Breast epithelium (tissue), 4 donors: Measurements from ENCODE around the gene GLO1. TPM values are rescaled to one million over a fixed set of nuclear protein-coding genes. Genes with fewer than 3 reads are reported as not detected.
"Not testable (repeated sequence)": the region's sequence is repeated elsewhere in the genome, so short reads cannot be mapped to it uniquely, and the experiment has no call there.

ENCODE experiments used
- DNase-seq, 2 donors: peaks; one replicate each; pipeline ENCODE4 v3.0.0-alpha.2; 2019; ENCODE audit warnings: low spot score in 2 of 2
- H3K27ac ChIP-seq, 2 donors: fragments of 200-600 bp; sonication (generic) in 1 of 2; one replicate each; pipeline ENCODE4 v1.5.1; 2016 to 2019; ENCODE audit warnings: mild to moderate bottlenecking in 1 of 2
- H3K27me3 ChIP-seq, 2 donors: fragments of 200-600 bp; sonication (generic) in 1 of 2; one replicate each; pipeline versions ENCODE4 v1.5.1 to v1.6.0; 2017 to 2019; ENCODE audit warnings: control low read depth in 1 of 2, mild to moderate bottlenecking in 1 of 2
- H3K36me3 ChIP-seq: fragments of 200-600 bp; one replicate; pipeline ENCODE4 v1.5.1; 2019
- H3K4me1 ChIP-seq, 2 donors: fragments of 200-600 bp; sonication (generic); one replicate each; pipeline ENCODE4 v1.5.1; 2016 to 2019; ENCODE audit warnings: control low read depth in 1 of 2
- H3K4me3 ChIP-seq, 3 donors: fragments of 200-600 bp; sonication (generic); 1 replicate in 2 of 3; 2 replicates in 1 of 3; pipeline ENCODE4 v1.5.1; 2016 to 2019; ENCODE audit warnings: mild to moderate bottlenecking in 3 of 3, moderate library complexity in 2 of 3
- H3K9me3 ChIP-seq, 2 donors: fragments of 200-600 bp; sonication (generic) in 1 of 2; one replicate each; pipeline ENCODE4 v1.5.1; 2016 to 2019; ENCODE audit warnings: control low read depth in 1 of 2
- CTCF ChIP-seq, 3 donors: fragments of 450-650 bp; IDR thresholded peaks; one replicate each; pipeline ENCODE4 v1.5.1; 2016 to 2017; ENCODE audit warnings: antibody characterized with exemption in 3 of 3, mild to moderate bottlenecking in 3 of 3, moderate library complexity in 3 of 3
- POLR2A ChIP-seq: fragments of 450-650 bp; IDR thresholded peaks from one replicate; pipeline ENCODE4 v1.6.1; 2016; ENCODE audit warnings: antibody characterized with exemption, mild to moderate bottlenecking, moderate library complexity
- POLR2AphosphoS5 ChIP-seq, 3 donors: sonication (generic); formaldehyde crosslinking; IDR thresholded peaks; one replicate each; pipeline ENCODE4 v1.6.1; 2017; ENCODE audit warnings: antibody characterized with exemption in 3 of 3
- intact Hi-C: fragments of 100-400 bp; cut with DNase I; formaldehyde crosslinking; loops from one replicate; pipeline ENCODE4 v1.15.1; 2023; ENCODE audit warnings: low total_unique reads
- total RNA-seq, 3 donors: library from RNA; depleted of rRNA; stranded (reverse); fragments of >200 nt; gene quantifications; one replicate each; pipeline ENCODE4 v1.1.0, GENCODE V29; 2016

The GLO1 gene
- total RNA-seq, 3 donors from 2014 or later: 59.0 to 113 (median 79.3) TPM

GRCh38 chr6:38703949-38704590, 1.1 kb upstream of the GLO1 start:
- intact Hi-C loops: no loop called here
- no peak for TF ChIP-seq POLR2A
- no peak for TF ChIP-seq POLR2AphosphoS5 (IDR thresholded peaks at IDR 0.05)
- no peak for TF ChIP-seq CTCF (IDR thresholded peaks at IDR 0.05)
- H3K4me1 ChIP-seq: no peaks in the 10 kb centered on the region
- no peak overlapping the region for H3K27ac ChIP-seq
- H3K4me3 ChIP-seq: no peak overlapping the region
- H3K9me3 ChIP-seq: peaks cover 5 to 12% of the 10 kb centered on the region in 2 donors
- no peak for DNase-seq
- H3K27me3 ChIP-seq: no peaks in the 10 kb centered on the region
- H3K36me3 ChIP-seq: no peaks in the 10 kb centered on the region

- no peak overlapping the region for H3K27ac ChIP-seq
- H3K36me3 ChIP-seq: no peaks in the 10 kb centered on the region
- H3K4me3 ChIP-seq: no peak overlapping the region
- no peak for TF ChIP-seq CTCF (IDR thresholded peaks at IDR 0.05)
- TF ChIP-seq POLR2A: no peak
- no peak for TF ChIP-seq POLR2AphosphoS5 (IDR thresholded peaks at IDR 0.05)
- no peaks in the 10 kb centered on the region for H3K27me3 ChIP-seq
- no peaks in the 10 kb centered on the region for H3K4me1 ChIP-seq
- intact Hi-C loops: no loop called here
- peaks cover 5 to 12% of the 10 kb centered on the region in 2 donors for H3K9me3 ChIP-seq
- DNase-seq: no peak
Measured at GRCh38 chr6:38701551-38701950, 1.4 kb downstream of the GLO1 start.

GRCh38 chr6:38699702-38700101, 3.2 kb downstream of the GLO1 start:
- H3K4me3 ChIP-seq, DNase-seq, H3K36me3 ChIP-seq, intact Hi-C loops, H3K27ac ChIP-seq, H3K27me3 ChIP-seq, H3K4me1 ChIP-seq: not testable (repeated sequence)
- H3K9me3 ChIP-seq: peaks cover 5 to 12% of the 10 kb centered on the region in 2 donors

- H3K27ac ChIP-seq: no peak overlapping the region
- intact Hi-C loops: no loop called here
- no peaks in the 10 kb centered on the region for H3K36me3 ChIP-seq
- no peaks in the 10 kb centered on the region for H3K27me3 ChIP-seq
- DNase-seq: no peak
- H3K4me1 ChIP-seq: no peaks in the 10 kb centered on the region
- no peak for TF ChIP-seq CTCF (IDR thresholded peaks at IDR 0.05)
- no peak overlapping the region for H3K4me3 ChIP-seq
- peaks cover 5 to 12% of the 10 kb centered on the region in 2 donors for H3K9me3 ChIP-seq
Measured at GRCh38 chr6:38697846-38698245, 5.1 kb downstream of the GLO1 start.

- H3K27ac ChIP-seq: no peak overlapping the region
- intact Hi-C loops: no loop called here
- TF ChIP-seq POLR2AphosphoS5 (IDR thresholded peaks at IDR 0.05): no peak
- no peak for TF ChIP-seq CTCF (IDR thresholded peaks at IDR 0.05)
- TF ChIP-seq POLR2A: no peak
- H3K27me3 ChIP-seq: no peaks in the 10 kb centered on the region
- no peak for DNase-seq
- H3K4me3 ChIP-seq: no peak overlapping the region
- no peaks in the 10 kb centered on the region for H3K4me1 ChIP-seq
- no peaks in the 10 kb centered on the region for H3K36me3 ChIP-seq
- H3K9me3 ChIP-seq: peaks cover 5 to 12% of the 10 kb centered on the region in 2 donors
Measured at GRCh38 chr6:38696345-38696744, 6.6 kb downstream of the GLO1 start.

GRCh38 chr6:38695933-38696332, 7.0 kb downstream of the GLO1 start:
- TF ChIP-seq CTCF (IDR thresholded peaks at IDR 0.05): no peak
- TF ChIP-seq POLR2AphosphoS5 (IDR thresholded peaks at IDR 0.05): no peak
- no peak for TF ChIP-seq POLR2A
- DNase-seq: no peak
- Histone ChIP-seq H3K27ac (no peak overlapping the region), H3K36me3 (no peaks in the 10 kb centered on the region), H3K9me3 (peaks cover 3 to 12% of the 10 kb centered on the region in 2 donors), H3K4me3 (no peak overlapping the region), H3K27me3 (no peaks in the 10 kb centered on the region), H3K4me1 (no peaks in the 10 kb centered on the region)
- intact Hi-C loops: no loop called here
